H1 (cell line): Measurements from ENCODE around the gene TMEM139. TPM values are rescaled to one million over a fixed set of nuclear protein-coding genes. Genes with fewer than 3 reads are reported as not detected.

Experiments
- GABPA ChIP-seq: IDR thresholded peaks from 2 replicates; pipeline ENCODE4 v1.6.1; 2011; ENCODE audit warnings: mild to moderate bottlenecking, low read length, moderate library complexity, borderline replicate concordance; ENCODE audit not compliant: insufficient read depth
- PHF8 ChIP-seq: fragments of 200-600 bp; sonication (generic); conservative IDR thresholded peaks from 2 replicates; pipeline ENCODE4 v1.7.1; 2012; ENCODE audit warnings: low read depth, mild to moderate bottlenecking, inconsistent platforms, low read length, moderate library complexity
- RFX5 ChIP-seq: IDR thresholded peaks from 2 replicates; pipeline ENCODE4 v1.6.1; 2011; ENCODE audit warnings: low read depth, low read length, improper control_type of control experiment, borderline replicate concordance
- YY1 ChIP-seq: IDR thresholded peaks from 2 replicates; pipeline ENCODE4 v1.6.1; 2011; ENCODE audit warnings: low read depth, mild to moderate bottlenecking, low read length
- polyA plus RNA-seq, 7 experiments: library from polyadenylated mRNA; depleted of rRNA in 3 of 7; stranded (reverse) in 5 of 7; unstranded in 2 of 7; fragments of >200 nt in 5 of 7; fragments of 200-250 nt in 2 of 7; gene quantifications; 1 replicate in 5 of 7; 2 replicates in 1 of 7; 4 replicates in 1 of 7; pipeline versions ENCODE4 v1.2.1 to v1.2.3, GENCODE V29; 2011 to 2013; ENCODE audit warnings: missing spikeins in 2 of 7, mixed read lengths in 2 of 7
- total RNA-seq: library from RNA; stranded (reverse); fragmentation: NEBNext Ultra II Directional; extraction: Animal tissue kit (Norgen Biotek cat#: 25700); gene quantifications from 2 replicates; pipeline ENCODE4 v1.2.1, GENCODE V29; 2021
- TF ChIP-seq, protein P1 (sequence below): IDR thresholded peaks from 2 replicates; pipeline ENCODE4 v1.6.1; 2012; ENCODE audit warnings: low read length, inconsistent platforms

Gene TMEM139
- total and polyA plus RNA-seq, 2 of the 8 experiments (the other 6 are each of a cell fraction or from before 2014, with no cell fraction given): 3.2 to 6.7 TPM

DNA sequence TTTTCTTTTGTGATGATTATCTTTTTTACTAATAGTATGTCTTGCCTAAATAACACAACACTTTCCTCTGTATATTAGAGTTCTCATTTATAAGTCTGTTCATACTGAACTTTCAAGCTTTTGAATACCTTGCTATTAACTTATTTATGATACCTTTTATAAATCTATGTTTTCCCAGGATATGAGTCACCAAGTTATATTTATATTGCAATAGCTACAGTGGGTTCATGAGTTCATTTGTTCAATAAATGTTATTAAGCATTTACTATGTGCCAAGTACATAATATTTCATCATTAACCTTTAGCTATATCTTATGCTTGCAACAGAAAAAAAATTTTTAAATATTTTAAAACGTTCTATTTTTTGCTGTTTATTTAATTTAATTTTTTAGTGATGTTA is 49.5 kb downstream of the TMEM139 start (continued):
- TF ChIP-seq, protein P1, sequence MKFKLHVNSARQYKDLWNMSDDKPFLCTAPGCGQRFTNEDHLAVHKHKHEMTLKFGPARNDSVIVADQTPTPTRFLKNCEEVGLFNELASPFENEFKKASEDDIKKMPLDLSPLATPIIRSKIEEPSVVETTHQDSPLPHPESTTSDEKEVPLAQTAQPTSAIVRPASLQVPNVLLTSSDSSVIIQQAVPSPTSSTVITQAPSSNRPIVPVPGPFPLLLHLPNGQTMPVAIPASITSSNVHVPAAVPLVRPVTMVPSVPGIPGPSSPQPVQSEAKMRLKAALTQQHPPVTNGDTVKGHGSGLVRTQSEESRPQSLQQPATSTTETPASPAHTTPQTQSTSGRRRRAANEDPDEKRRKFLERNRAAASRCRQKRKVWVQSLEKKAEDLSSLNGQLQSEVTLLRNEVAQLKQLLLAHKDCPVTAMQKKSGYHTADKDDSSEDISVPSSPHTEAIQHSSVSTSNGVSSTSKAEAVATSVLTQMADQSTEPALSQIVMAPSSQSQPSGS: no peak
- no peak for TF ChIP-seq RFX5
- TF ChIP-seq YY1: no peak
- TF ChIP-seq PHF8: no peak
- no peak for TF ChIP-seq GABPA
